ENCODE data around the gene PROX1. TPM values are rescaled to one million over a fixed set of nuclear protein-coding genes. Genes with fewer than 3 reads are reported as not detected.
A peak's percentile ranks its signal among the peaks of the same experiment; 100 is the strongest.

The PROX1 gene, protein sequence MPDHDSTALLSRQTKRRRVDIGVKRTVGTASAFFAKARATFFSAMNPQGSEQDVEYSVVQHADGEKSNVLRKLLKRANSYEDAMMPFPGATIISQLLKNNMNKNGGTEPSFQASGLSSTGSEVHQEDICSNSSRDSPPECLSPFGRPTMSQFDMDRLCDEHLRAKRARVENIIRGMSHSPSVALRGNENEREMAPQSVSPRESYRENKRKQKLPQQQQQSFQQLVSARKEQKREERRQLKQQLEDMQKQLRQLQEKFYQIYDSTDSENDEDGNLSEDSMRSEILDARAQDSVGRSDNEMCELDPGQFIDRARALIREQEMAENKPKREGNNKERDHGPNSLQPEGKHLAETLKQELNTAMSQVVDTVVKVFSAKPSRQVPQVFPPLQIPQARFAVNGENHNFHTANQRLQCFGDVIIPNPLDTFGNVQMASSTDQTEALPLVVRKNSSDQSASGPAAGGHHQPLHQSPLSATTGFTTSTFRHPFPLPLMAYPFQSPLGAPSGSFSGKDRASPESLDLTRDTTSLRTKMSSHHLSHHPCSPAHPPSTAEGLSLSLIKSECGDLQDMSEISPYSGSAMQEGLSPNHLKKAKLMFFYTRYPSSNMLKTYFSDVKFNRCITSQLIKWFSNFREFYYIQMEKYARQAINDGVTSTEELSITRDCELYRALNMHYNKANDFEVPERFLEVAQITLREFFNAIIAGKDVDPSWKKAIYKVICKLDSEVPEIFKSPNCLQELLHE
- total RNA-seq = 6.6 TPM
- 0.92 TPM for polyA plus RNA-seq (ENCODE audit: insufficient read depth, low read depth, low replicate concordance)
- long read RNA-seq, donor 1 = 0 reads
- long read RNA-seq, donor 2 = 0 reads
- long read RNA-seq, donor 3, full-length matches to known transcripts = 1 of 1 reads
- long read RNA-seq, donor 3, partial matches to known transcripts = 0 of 1 reads
- long read RNA-seq, donor 3, other reads (novel, unspliced or antisense) = 0 of 1 reads
- long read RNA-seq, donor 4 = 0 reads
- long read RNA-seq, donor 5 = 0 reads
- long read RNA-seq, donor 6 = 0 reads
- long read RNA-seq, donor 7, partial matches to known transcripts = 0 of 1 reads
- long read RNA-seq, donor 7, other reads (novel, unspliced or antisense) = 1 of 1 reads
- long read RNA-seq, donor 8 = 0 reads
- long read RNA-seq, donor 9 = 0 reads
- long read RNA-seq, donor 10 = 0 reads

DNA sequence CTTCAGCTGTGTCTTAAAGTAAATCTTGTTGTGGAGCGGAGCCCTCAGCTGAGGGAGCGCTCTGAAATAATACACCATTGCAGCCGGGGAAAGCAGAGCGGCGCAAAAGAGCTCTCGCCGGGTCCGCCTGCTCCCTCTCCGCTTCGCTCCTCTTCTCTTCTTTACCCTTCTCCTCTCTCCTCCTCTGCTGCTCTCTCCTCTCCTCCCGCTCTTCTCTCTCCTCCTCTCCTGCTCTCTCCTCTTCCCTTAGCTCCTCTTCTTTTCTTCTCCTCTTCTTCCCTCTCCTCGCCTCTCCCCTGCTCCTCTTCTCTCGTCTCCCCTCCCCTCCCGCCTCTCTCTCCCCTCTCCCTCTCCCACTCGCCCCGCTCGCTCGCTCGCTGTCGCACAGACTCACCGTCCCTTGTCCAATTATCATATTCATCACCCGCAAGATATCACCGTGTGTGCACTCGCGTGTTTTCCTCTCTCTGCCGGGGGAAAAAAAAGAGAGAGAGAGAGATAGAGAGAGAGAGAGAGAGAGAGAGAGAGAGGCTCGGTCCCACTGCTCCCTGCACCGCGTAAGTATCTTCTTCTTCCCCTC lies at the start of gene PROX1:
Gene PROX1, plus strand, starts transcription at position 47 of the 580 bp plus-strand sequence. CDS start 8,563 bp downstream, outside the sequence.
- Histone ChIP-seq H3K4me3 (ENCODE audit: low read length in 3 of 3) (peak within 1 kb of the TSS; percentile 64 to 79 (median 66)), H3K27me3 (ENCODE audit: control insufficient read depth, insufficient read depth, low read length) (peaks cover 33% of the 10 kb centered on the region), H3K27ac (ENCODE audit: low read depth in 2 of 2, low read length in 2 of 2) (peak within 1 kb of the TSS in 1 of 2 donors; percentile 51), H3K36me3 (ENCODE audit: control insufficient read depth in 2 of 3, insufficient read depth in 3 of 3, low read length in 3 of 3) (no peaks in the 10 kb centered on the region), H3K4me1 (ENCODE audit: control insufficient read depth in 2 of 3, insufficient read depth in 2 of 3, low read depth in 1 of 3, low read length in 3 of 3) (no peaks in the 10 kb centered on the region), H3K9me3 (ENCODE audit: control insufficient read depth in 2 of 3, insufficient read depth in 1 of 3, low read length in 3 of 3) (no peaks in the 10 kb centered on the region), H3K9ac (ENCODE audit: low read length in 3 of 3) (peak within 1 kb of the TSS in 2 of 3 donors; percentile 58 to 71)
- intact Hi-C loops (cut with DNase I) = no loop called here
- no peak for FAIRE-seq
- DNase-seq = peak in 1 of 5 donors; percentile 96
- TF ChIP-seq, protein P1, sequence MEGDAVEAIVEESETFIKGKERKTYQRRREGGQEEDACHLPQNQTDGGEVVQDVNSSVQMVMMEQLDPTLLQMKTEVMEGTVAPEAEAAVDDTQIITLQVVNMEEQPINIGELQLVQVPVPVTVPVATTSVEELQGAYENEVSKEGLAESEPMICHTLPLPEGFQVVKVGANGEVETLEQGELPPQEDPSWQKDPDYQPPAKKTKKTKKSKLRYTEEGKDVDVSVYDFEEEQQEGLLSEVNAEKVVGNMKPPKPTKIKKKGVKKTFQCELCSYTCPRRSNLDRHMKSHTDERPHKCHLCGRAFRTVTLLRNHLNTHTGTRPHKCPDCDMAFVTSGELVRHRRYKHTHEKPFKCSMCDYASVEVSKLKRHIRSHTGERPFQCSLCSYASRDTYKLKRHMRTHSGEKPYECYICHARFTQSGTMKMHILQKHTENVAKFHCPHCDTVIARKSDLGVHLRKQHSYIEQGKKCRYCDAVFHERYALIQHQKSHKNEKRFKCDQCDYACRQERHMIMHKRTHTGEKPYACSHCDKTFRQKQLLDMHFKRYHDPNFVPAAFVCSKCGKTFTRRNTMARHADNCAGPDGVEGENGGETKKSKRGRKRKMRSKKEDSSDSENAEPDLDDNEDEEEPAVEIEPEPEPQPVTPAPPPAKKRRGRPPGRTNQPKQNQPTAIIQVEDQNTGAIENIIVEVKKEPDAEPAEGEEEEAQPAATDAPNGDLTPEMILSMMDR (IDR thresholded peaks at IDR 0.05; ENCODE audit: borderline replicate concordance, extremely low read depth, insufficient read depth) = no peak

DNA sequence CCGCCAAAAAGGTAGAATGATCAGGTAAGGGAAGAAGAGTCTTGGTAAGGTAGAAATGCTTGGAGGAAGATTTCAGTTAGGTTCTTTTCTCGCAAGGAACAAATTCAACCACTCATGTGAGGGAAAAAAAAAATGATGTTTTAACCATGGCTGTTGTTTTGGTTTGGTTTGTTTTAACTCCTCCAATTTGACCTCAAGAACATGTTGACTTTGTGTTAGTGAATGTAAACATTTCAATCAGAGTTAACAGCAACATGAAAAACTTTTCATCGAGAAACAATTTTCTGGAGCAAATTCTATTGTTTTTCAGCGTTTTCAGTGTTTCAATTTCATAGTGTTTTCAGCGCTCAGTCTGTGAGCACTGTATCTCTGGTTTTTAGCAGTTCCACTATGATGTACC lies 49.0 kb upstream of the PROX1 start:
- Histone ChIP-seq H3K27ac (ENCODE audit: low read depth in 2 of 2, low read length in 2 of 2) (no peak overlapping the region), H3K4me1 (ENCODE audit: control insufficient read depth in 2 of 3, insufficient read depth in 2 of 3, low read depth in 1 of 3, low read length in 3 of 3) (no peaks in the 10 kb centered on the region), H3K4me3 (ENCODE audit: low read length in 3 of 3) (no peak overlapping the region), H3K27me3 (ENCODE audit: control insufficient read depth, insufficient read depth, low read length) (no peaks in the 10 kb centered on the region), H3K9me3 (ENCODE audit: control insufficient read depth in 2 of 3, insufficient read depth in 1 of 3, low read length in 3 of 3) (no peaks in the 10 kb centered on the region), H3K9ac (ENCODE audit: low read length in 3 of 3) (no peak overlapping the region), H3K36me3 (ENCODE audit: control insufficient read depth in 2 of 3, insufficient read depth in 3 of 3, low read length in 3 of 3) (no peaks in the 10 kb centered on the region)
- FAIRE-seq = no peak
- TF ChIP-seq, protein P1 (IDR thresholded peaks at IDR 0.05; ENCODE audit: borderline replicate concordance, extremely low read depth, insufficient read depth) = no peak
- no peak for DNase-seq
- intact Hi-C loops (cut with DNase I) = no loop called here

DNA sequence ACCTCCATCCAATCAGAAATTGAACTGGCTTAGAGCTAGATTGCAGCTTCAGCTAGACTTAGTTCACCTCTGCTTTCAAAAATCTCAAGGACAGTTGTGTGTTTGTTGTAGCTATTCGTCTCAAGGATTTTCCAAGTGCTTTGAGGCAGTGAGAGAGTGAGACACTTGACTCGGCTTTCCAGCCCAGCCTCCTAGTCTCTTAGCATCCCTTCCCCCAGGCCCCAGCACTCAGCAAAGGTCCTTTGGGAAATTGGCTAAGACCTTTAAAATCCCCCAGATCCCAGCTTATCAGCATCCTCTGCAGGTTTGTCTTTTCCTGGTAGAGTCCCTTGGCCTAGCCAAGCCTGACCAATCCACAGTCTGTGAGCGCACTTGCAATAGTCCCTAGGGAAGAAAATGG lies 47.9 kb upstream of the PROX1 start:
- H3K4me1 ChIP-seq (ENCODE audit: control insufficient read depth in 2 of 3, insufficient read depth in 2 of 3, low read depth in 1 of 3, low read length in 3 of 3) = no peaks in the 10 kb centered on the region
- no peak overlapping the region for H3K27ac ChIP-seq (ENCODE audit: low read depth in 2 of 2, low read length in 2 of 2)
- H3K27me3 ChIP-seq (ENCODE audit: control insufficient read depth, insufficient read depth, low read length) = no peaks in the 10 kb centered on the region
- intact Hi-C loops (cut with DNase I) = no loop called here
- DNase-seq (no peak), FAIRE-seq (no peak)
- H3K36me3 ChIP-seq (ENCODE audit: control insufficient read depth in 2 of 3, insufficient read depth in 3 of 3, low read length in 3 of 3) = no peaks in the 10 kb centered on the region
- no peaks in the 10 kb centered on the region for H3K9me3 ChIP-seq (ENCODE audit: control insufficient read depth in 2 of 3, insufficient read depth in 1 of 3, low read length in 3 of 3)
- H3K4me3 ChIP-seq (ENCODE audit: low read length in 3 of 3) = no peak overlapping the region
- TF ChIP-seq, protein P1 (IDR thresholded peaks at IDR 0.05; ENCODE audit: borderline replicate concordance, extremely low read depth, insufficient read depth) = no peak
- no peak overlapping the region for H3K9ac ChIP-seq (ENCODE audit: low read length in 3 of 3)
